ENCODE data around the gene SLC12A8. TPM values are rescaled to one million over a fixed set of nuclear protein-coding genes. Genes with fewer than 3 reads are reported as not detected.

The SLC12A8 gene
- total RNA-seq, 4 donors from 2014 or later = 5.4 to 10.5 (median 6.8) TPM

DNA sequence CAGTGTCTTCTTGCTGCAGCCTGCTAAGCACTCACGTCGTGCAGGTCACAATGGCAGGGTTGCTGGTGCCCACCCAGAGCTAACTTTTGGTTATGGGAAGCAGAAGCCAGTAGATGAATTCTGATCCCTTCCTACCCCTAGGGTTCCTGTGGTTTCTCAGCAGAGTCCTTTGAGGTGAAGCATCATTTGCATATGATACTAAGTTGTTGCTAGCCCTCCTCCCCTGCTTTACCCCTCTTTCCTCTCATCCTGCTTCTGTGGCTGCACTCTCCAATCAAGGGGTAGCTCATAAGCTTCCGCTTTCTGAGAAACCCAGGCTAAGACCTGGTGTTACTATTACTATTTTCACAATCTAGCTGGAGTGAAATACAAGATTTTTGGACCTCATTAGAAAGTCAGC is 134.7 kb downstream of the SLC12A8 start:
- intact Hi-C loops (cut with DNase I; ENCODE audit: low total_unique reads) = no loop called here
- Histone ChIP-seq H3K27ac (no peak overlapping the region), H3K36me3 (no peaks in the 10 kb centered on the region), H3K4me1 (no peaks in the 10 kb centered on the region), H3K27me3 (no peaks in the 10 kb centered on the region), H3K4me3 (no peak overlapping the region), H3K9me3 (no peaks in the 10 kb centered on the region)
- in situ Hi-C loops (cut with MboI; ENCODE audit: low pct_ligation_motif_present in 1 of 4, low pct_unique_long_range_greater_than_20kb in 1 of 4, low sequenced_read_pairs in 3 of 4) = no loop called here
- TF ChIP-seq POLR2AphosphoS5 (IDR thresholded peaks at IDR 0.05) (no peak), EP300 (IDR thresholded peaks at IDR 0.05; ENCODE audit: low read depth) (no peak), POLR2A (IDR thresholded peaks at IDR 0.05) (no peak)
- TF ChIP-seq, protein P1, sequence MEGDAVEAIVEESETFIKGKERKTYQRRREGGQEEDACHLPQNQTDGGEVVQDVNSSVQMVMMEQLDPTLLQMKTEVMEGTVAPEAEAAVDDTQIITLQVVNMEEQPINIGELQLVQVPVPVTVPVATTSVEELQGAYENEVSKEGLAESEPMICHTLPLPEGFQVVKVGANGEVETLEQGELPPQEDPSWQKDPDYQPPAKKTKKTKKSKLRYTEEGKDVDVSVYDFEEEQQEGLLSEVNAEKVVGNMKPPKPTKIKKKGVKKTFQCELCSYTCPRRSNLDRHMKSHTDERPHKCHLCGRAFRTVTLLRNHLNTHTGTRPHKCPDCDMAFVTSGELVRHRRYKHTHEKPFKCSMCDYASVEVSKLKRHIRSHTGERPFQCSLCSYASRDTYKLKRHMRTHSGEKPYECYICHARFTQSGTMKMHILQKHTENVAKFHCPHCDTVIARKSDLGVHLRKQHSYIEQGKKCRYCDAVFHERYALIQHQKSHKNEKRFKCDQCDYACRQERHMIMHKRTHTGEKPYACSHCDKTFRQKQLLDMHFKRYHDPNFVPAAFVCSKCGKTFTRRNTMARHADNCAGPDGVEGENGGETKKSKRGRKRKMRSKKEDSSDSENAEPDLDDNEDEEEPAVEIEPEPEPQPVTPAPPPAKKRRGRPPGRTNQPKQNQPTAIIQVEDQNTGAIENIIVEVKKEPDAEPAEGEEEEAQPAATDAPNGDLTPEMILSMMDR (IDR thresholded peaks at IDR 0.05) = no peak
- no peak for DNase-seq
- WGBS, 2 donors (ENCODE audit: low coverage in 1 of 2) = 85 to 100% methylated on average over 1 to 3 of the region's 3 CpGs

DNA sequence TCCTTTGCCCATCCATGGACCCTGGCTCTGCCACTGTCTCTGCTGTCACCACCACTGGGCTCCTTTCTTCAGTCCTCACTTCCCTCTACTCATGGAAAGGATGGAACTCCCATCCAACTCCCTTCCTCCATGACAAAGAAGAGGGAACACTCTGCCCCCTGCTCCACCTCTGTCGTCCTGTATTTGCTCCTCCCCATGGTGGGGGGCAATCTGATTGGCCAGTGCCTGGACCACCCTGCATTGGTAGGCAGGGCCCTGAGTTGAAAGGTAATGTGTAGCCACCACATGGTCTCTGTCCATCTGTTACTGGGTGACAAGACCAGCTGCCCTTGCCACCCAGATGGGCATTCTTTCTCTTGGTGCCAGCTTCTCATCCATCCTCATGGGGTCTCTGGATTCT is 136.1 kb downstream of the SLC12A8 start:
- DNase-seq = no peak
- Histone ChIP-seq H3K27me3 (no peaks in the 10 kb centered on the region), H3K4me1 (no peaks in the 10 kb centered on the region), H3K9me3 (no peaks in the 10 kb centered on the region), H3K27ac (no peak overlapping the region), H3K4me3 (no peak overlapping the region), H3K36me3 (no peaks in the 10 kb centered on the region)
- in situ Hi-C loops (cut with MboI; ENCODE audit: low pct_ligation_motif_present in 1 of 4, low pct_unique_long_range_greater_than_20kb in 1 of 4, low sequenced_read_pairs in 3 of 4) (no loop called here), intact Hi-C loops (cut with DNase I; ENCODE audit: low total_unique reads) (no loop called here)
- 33 to 69% methylated on average over 1 of the region's 1 CpG for WGBS, 2 donors (ENCODE audit: low coverage in 1 of 2)
- TF ChIP-seq, protein P1 (IDR thresholded peaks at IDR 0.05) = no peak
- no peak for TF ChIP-seq EP300 (IDR thresholded peaks at IDR 0.05; ENCODE audit: low read depth)
- TF ChIP-seq POLR2AphosphoS5 (IDR thresholded peaks at IDR 0.05) = no peak
- TF ChIP-seq POLR2A (IDR thresholded peaks at IDR 0.05) = no peak

DNA sequence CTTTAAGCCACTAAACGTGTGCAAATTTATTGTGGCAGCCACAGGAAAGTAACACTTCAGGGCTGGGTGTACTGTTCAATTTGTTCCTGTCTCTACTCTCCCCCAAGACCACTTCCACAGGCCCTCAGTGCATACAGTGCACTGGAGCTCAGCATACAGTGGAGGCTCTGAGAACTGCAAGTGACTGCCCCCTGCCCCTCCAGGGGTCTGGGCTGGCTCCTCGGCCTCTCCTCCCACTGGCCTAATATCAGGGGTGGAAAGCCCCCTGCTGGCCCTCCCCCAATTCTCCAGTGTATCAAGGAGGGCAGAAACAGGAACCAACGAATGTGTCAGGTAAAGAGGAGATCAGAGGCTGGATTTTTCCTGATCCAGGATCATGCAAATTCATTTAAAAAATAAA is 136.8 kb downstream of the SLC12A8 start:
- no peaks in the 10 kb centered on the region for H3K4me1 ChIP-seq
- 76% methylated on average over 3 of the region's 3 CpGs; no CpG with 5 or more reads in 1 of the 2 donors for WGBS, 2 donors (ENCODE audit: low coverage in 1 of 2)
- no peaks in the 10 kb centered on the region for H3K9me3 ChIP-seq
- no peak overlapping the region for H3K4me3 ChIP-seq
- no peaks in the 10 kb centered on the region for H3K27me3 ChIP-seq
- intact Hi-C loops (cut with DNase I; ENCODE audit: low total_unique reads) (no loop called here), in situ Hi-C loops (cut with MboI; ENCODE audit: low pct_ligation_motif_present in 1 of 4, low pct_unique_long_range_greater_than_20kb in 1 of 4, low sequenced_read_pairs in 3 of 4) (no loop called here)
- H3K36me3 ChIP-seq = no peaks in the 10 kb centered on the region
- DNase-seq = no peak
- no peak overlapping the region for H3K27ac ChIP-seq
- TF ChIP-seq POLR2AphosphoS5 (IDR thresholded peaks at IDR 0.05) = no peak
- TF ChIP-seq, protein P1 (IDR thresholded peaks at IDR 0.05) = no peak
- TF ChIP-seq POLR2A (IDR thresholded peaks at IDR 0.05) = no peak
- TF ChIP-seq EP300 (IDR thresholded peaks at IDR 0.05; ENCODE audit: low read depth) = no peak

DNA sequence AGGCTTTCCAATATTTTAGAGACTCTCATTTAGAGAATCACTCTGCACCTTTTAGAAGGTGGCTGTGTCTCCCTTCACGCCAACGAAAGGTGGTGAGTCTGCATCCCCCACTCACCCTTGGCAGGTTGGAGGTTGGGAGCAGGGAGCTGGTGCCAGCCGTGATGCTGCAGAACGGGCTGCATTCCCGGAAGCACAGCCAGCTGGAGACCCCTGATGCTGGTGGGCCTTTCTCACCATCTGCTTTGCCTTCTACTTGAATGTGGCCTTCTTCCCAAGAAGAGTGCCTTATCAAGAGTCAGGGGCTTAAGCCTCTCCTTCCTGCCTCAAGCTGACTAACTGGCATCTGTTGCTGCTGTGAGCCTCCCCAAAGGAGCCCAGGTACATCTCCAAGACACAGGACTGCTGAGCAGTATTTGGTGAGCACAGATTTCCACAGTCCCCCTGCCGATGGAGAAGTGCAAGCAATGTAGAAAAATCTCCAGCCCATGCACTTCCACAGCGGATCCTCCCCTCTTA is 139.1 kb downstream of the SLC12A8 start:
- no peak for DNase-seq
- TF ChIP-seq POLR2A (IDR thresholded peaks at IDR 0.05) (no peak), POLR2AphosphoS5 (IDR thresholded peaks at IDR 0.05) (no peak), EP300 (IDR thresholded peaks at IDR 0.05; ENCODE audit: low read depth) (no peak)
- TF ChIP-seq, protein P1 (IDR thresholded peaks at IDR 0.05) = no peak
- no peaks in the 10 kb centered on the region for H3K27me3 ChIP-seq
- H3K27ac ChIP-seq = no peak overlapping the region
- intact Hi-C loops (cut with DNase I; ENCODE audit: low total_unique reads) (no loop called here), in situ Hi-C loops (cut with MboI; ENCODE audit: low pct_ligation_motif_present in 1 of 4, low pct_unique_long_range_greater_than_20kb in 1 of 4, low sequenced_read_pairs in 3 of 4) (no loop called here)
- H3K4me3 ChIP-seq = no peak overlapping the region
- no peaks in the 10 kb centered on the region for H3K9me3 ChIP-seq
- H3K36me3 ChIP-seq = no peaks in the 10 kb centered on the region
- 94% methylated on average over 7 of the region's 7 CpGs; no CpG with 5 or more reads in 1 of the 2 donors for WGBS, 2 donors (ENCODE audit: low coverage in 1 of 2)
- H3K4me1 ChIP-seq = no peaks in the 10 kb centered on the region
